Osteoblast (primary cell): ENCODE results near the gene RAD21L1. TPM values are rescaled to one million over a fixed set of nuclear protein-coding genes. Genes with fewer than 3 reads are reported as not detected.

ENCODE experiments used
- DNase-seq: peaks from one replicate; pipeline ENCODE4 v3.0.0; 2011; ENCODE audit warnings: low spot score, mixed read lengths; ENCODE audit not compliant: insufficient read length; ENCODE audit errors: missing footprints
- H2AFZ ChIP-seq: 2 replicates; pipeline ENCODE4 v1.6.0; 2011; ENCODE audit warnings: mild to moderate bottlenecking, low read length
- H3K27ac ChIP-seq: 2 replicates; pipeline ENCODE4 v1.5.1; 2011; ENCODE audit warnings: mild to moderate bottlenecking, low read depth, low read length, moderate library complexity
- H3K27me3 ChIP-seq: 2 replicates; pipeline ENCODE4 v1.6.0; 2012; ENCODE audit warnings: mild to moderate bottlenecking, control low read depth, inconsistent platforms, low read length, moderate library complexity; ENCODE audit not compliant: insufficient read depth
- H3K36me3 ChIP-seq: 2 replicates; pipeline ENCODE4 v1.5.1; 2011; ENCODE audit warnings: mild to moderate bottlenecking, low read length, control low read depth, moderate library complexity; ENCODE audit not compliant: insufficient read depth
- H3K4me1 ChIP-seq: 2 replicates; pipeline ENCODE4 v1.5.1; 2011; ENCODE audit warnings: mild to moderate bottlenecking, low read length, control low read depth, moderate library complexity; ENCODE audit not compliant: insufficient read depth
- H3K4me2 ChIP-seq: 2 replicates; pipeline ENCODE4 v1.6.0; 2011; ENCODE audit warnings: mild to moderate bottlenecking, low read length; ENCODE audit not compliant: insufficient read depth
- H3K4me3 ChIP-seq: fragments of 200-600 bp; sonication (generic); 3 replicates; pipeline ENCODE4 v1.5.1; 2012; ENCODE audit warnings: mild to moderate bottlenecking, low read length, inconsistent platforms; ENCODE audit not compliant: insufficient read depth
- H3K79me2 ChIP-seq: 2 replicates; pipeline ENCODE4 v1.6.0; 2012; ENCODE audit warnings: mild to moderate bottlenecking, low read length, control low read depth, inconsistent platforms; ENCODE audit not compliant: insufficient read depth
- H3K9me3 ChIP-seq: 2 replicates; pipeline ENCODE4 v1.5.1; 2011; ENCODE audit warnings: low read depth, low read length, control low read depth
- H4K20me1 ChIP-seq: 2 replicates; pipeline ENCODE4 v1.6.0; 2012; ENCODE audit warnings: mild to moderate bottlenecking, low read length, control low read depth; ENCODE audit not compliant: insufficient read depth
- CTCF ChIP-seq: IDR thresholded peaks from 2 replicates; pipeline ENCODE4 v1.5.1; 2011; ENCODE audit warnings: mild to moderate bottlenecking, low read depth, low read length, moderate library complexity; ENCODE audit errors: extremely low read depth
- total RNA-seq: library from RNA; depleted of rRNA; stranded (reverse); fragments of >200 nt; gene quantifications from 2 replicates; pipeline ENCODE4 v1.2.3, GENCODE V29; 2012

RAD21L1 gene
- total RNA-seq, 1 donor = not detected

GRCh38 chr20:1300083-1300840 is 74.4 kb downstream of the RAD21L1 start:
- H3K9me3 ChIP-seq = no peaks in the 10 kb centered on the region
- no peaks in the 10 kb centered on the region for H4K20me1 ChIP-seq
- peaks cover 3% of the 10 kb centered on the region for H3K36me3 ChIP-seq
- no peak overlapping the region for H3K4me2 ChIP-seq
- H3K79me2 ChIP-seq = no peaks in the 10 kb centered on the region
- peak overlapping the region; percentile 71 for H2AFZ ChIP-seq
- H3K27me3 ChIP-seq = no peaks in the 10 kb centered on the region
- no peak overlapping the region for H3K27ac ChIP-seq
- no peak for TF ChIP-seq CTCF
- DNase-seq = peak; percentile 89
- H3K4me3 ChIP-seq = no peak overlapping the region
- H3K4me1 ChIP-seq = peaks cover 11% of the 10 kb centered on the region

- H3K4me1 ChIP-seq = peaks cover 11% of the 10 kb centered on the region
- no peak overlapping the region for H3K4me3 ChIP-seq
- H3K4me2 ChIP-seq = peak overlapping the region; percentile 0
- no peaks in the 10 kb centered on the region for H3K9me3 ChIP-seq
- no peaks in the 10 kb centered on the region for H4K20me1 ChIP-seq
- H3K79me2 ChIP-seq = no peaks in the 10 kb centered on the region
- no peaks in the 10 kb centered on the region for H3K27me3 ChIP-seq
- H3K27ac ChIP-seq = no peak overlapping the region
- DNase-seq = peak; percentile 96
- peak overlapping the region; percentile 71 for H2AFZ ChIP-seq
- no peak for TF ChIP-seq CTCF
- H3K36me3 ChIP-seq = peaks cover 6% of the 10 kb centered on the region
Observed at GRCh38 chr20:1301031-1301529, 75.2 kb downstream of the RAD21L1 start.

DNA sequence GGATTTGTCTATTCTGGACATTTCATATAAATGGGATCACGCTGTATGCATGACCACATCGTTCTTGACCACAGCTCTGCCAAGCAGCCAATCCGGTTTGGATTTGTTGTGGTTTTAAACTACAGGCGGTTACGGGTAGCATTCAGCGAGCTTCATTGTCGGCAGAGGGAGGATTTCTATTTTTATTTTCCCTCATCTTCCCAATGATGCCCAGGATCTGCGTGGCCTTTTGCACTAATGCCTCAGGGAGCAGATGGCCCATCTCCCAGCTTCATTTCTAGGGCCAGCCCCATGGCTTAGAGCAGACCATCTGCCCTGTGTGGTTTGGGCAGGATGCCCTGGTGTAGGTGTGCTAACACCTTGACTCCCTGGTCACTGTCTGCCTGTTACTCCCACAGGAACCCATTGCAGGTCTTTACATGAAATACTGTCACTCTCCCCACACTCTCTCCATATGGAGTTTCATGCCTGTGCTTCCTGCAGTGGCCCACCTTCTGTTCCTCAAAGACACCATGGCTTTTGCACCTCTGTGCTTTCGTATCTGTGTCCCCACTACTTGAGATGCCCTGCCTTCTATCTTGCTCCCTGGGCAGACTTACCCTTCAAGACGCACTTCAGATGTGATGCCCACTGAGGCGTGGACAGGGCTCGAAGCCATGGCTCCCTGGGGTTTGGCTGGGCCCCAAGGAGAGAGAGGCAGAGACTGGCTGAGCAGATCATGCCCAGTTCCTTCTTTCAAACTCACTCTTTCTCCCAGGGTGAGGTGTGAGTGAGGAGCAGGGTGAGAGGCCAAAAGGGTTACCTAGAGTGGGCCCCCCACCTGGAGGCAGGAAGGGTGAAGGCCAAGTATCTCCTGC is 77.1 kb downstream of the RAD21L1 start:
- no peaks in the 10 kb centered on the region for H3K27me3 ChIP-seq
- no peak overlapping the region for H3K4me3 ChIP-seq
- H4K20me1 ChIP-seq = no peaks in the 10 kb centered on the region
- TF ChIP-seq CTCF = no peak
- no peaks in the 10 kb centered on the region for H3K9me3 ChIP-seq
- H3K4me1 ChIP-seq = peaks cover 11% of the 10 kb centered on the region
- no peak overlapping the region for H2AFZ ChIP-seq
- H3K36me3 ChIP-seq = peaks cover 6% of the 10 kb centered on the region
- H3K27ac ChIP-seq = no peak overlapping the region
- peak; percentile 98 for DNase-seq
- peak overlapping the region; percentile 25 for H3K4me2 ChIP-seq
- no peaks in the 10 kb centered on the region for H3K79me2 ChIP-seq
